Activated CD4-positive, CD25-positive, alpha-beta regulatory T cell treated with anti-CD3 and anti-CD28 coated beads, Interleukin-2, amount 50 U/mL, for 16 hours (primary cell): ENCODE data around the gene TOM1L2.
A peak's percentile ranks its signal among the peaks of the same experiment; 100 is the strongest.
"Not testable (repeated sequence)": the region's sequence is repeated elsewhere in the genome, so short reads cannot be mapped to it uniquely, and the experiment has no call there.

Experiments used
- DNase-seq: peaks from one replicate; pipeline ENCODE4 v3.0.0-alpha.2; 2020; ENCODE audit warnings: low read depth, low spot score

TOM1L2 gene

DNA sequence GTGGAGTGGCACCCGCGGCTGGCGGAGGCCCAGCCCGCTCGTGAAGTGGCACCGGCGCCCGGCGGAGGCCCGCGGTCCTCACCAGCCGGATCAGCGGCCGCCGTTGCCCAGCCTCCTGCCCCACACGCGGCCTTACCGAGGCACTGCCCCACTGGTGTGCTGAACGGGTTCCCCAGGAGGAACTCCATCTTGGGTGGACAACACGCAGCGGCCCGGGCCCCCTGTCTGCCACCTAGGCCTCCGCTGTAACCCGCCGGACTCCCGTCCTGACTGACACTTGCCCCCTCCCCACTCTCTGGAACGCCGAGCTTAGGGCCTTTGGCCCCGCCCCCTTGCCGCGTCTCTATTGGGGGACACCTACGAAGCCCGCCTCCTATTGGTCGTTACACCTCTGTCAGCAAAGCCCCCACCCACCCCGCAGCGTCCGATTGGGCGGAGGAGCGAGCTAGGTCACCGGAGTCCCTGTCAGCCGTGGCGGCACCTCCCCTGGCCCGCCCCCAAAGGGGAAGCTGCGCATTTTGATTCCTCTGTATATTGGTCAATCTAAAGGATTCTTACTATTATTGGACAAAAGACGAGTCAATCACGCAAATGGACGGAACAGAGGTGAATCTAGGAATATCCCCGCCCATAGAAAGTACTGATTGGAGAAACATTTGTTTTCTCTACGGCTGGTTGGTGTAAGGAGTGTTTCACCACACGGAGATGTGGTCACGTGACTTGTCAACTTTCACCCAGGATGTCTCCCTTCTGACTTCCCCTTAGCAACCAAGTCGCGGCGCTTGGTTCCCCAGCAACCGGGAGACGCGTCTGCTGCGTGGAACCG, at the start of gene TOM1L2, which contains the start of gene DRC3:
TSS of gene TOM1L2 (minus strand) at position 275 of the 826 bp plus-strand sequence. CDS start at position 188, 87 bp downstream.
TSS of gene DRC3 (plus strand) at position 737 of the 826 bp plus-strand sequence. CDS start 4,737 bp downstream, outside the sequence.
- peak; percentile 100 for DNase-seq

DNA sequence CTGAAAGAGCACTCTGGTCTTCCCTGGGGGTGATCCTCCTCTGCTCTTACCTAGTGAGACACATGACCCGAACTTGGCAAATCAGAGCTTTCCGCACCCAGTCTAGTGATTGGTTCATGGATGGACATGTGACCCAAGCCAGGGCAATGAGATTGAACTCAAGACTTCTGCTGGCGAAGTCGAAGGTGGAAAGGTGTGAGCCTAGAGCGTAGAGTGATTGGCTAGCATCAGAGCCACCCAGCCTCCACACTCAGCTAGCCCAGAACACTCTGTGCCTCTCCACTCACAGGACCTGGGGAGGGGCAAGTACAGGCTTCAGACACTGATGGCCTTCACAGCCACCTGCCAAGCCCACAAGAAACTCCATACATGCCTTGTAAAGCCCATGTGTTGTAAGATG, 49.2 kb upstream of the TOM1L2 start:
- DNase-seq: no peak

DNA sequence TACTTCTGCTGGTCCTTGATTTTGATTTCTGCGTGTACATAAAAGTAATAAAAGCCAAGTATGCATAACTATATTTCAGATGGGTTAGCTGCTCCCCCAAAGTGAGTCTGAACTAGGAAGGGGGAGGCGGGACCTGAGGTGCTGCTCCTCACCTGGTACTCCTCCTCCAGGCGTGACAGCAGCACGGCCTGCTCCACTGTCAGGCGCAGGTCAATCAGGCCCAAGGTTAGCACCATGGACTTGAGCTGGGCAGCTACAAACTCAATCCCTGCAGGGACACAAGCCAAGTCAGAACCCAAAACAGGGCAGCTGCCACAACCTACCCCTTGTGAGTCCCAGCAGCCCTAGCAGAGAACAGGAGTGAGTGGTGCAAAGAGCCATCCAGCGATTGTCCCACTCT, 48.8 kb upstream of the TOM1L2 start:
- no peak for DNase-seq

DNA sequence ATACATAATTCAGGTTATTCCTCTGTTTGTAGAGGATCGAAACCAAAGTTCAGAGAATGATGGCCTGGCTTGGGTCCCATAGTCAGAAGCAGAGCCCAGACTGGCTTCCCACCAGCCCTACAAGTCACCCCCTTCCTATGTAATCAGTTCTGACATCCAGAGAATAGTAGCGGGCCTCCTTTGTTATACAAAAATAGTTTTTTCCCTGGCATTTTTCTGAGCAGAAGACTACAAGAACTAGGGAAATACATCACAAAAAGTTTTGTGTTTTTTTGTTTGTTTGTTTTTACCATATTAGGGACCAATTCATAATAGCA, 47.6 kb upstream of the TOM1L2 start:
- no peak for DNase-seq

DNA sequence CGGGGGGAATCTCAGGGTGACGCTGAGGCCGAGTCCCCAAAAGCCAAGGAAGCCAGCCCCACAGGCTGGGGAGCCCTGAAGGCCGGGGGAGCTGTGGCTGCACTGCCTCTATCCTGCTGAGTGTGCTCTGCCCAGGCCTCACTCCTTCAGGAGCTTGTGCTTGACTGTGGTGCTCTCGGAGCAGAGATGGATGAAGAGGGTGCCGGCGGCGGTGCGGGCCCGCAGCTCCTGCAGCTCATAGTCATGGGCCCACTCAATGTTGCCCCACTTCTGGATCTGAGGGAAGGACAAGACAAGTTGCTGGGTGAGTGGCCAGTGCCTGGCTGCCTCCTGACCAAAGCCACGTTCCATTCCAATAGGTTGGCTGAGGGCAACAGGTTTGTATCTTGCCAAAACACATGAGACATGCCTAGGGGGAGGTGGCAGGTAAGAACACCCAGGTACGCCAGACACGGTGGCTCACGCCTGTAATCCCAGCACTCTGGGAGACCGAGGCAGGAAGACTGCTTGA, 46.3 kb upstream of the TOM1L2 start:
- no peak for DNase-seq

DNA sequence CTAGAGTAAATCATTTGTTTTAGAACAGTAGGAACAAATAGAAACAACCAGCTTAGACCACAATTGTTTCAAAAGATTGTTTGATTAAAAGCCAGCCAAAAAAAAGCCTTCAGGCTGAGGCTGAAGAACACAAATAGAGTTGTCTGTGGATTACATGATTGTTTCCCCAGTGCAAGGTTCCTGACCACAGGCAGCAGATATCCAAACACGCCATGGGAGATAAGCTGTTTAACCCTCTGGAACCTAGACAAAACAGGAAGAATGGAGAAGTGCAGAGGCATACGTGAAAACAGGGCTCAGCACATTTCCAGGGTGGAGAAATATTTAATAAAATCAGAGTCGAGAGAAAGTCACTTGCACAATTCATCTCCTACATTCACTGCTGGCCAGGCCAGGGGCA, 45.8 kb upstream of the TOM1L2 start:
- DNase-seq: no peak

DNA sequence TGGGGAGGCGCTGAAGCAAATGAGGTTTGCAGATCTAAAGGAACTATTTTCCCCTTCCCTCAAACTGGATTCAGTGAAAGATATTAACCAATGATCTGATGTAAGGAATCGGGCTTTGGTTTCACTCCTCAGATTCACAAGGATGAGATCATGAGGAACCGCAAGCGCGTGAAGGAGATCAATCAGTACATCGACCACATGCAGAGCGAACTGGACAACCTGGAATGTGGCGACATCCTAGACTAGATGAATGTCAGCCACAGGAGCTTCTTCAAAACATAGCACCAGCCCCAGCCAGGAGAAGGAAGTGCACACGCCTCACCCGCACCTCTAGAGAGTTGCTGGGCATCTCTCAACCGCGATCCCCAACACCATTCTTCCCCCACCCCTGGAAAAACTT, 44.2 kb upstream of the TOM1L2 start:
- no peak for DNase-seq

DNA sequence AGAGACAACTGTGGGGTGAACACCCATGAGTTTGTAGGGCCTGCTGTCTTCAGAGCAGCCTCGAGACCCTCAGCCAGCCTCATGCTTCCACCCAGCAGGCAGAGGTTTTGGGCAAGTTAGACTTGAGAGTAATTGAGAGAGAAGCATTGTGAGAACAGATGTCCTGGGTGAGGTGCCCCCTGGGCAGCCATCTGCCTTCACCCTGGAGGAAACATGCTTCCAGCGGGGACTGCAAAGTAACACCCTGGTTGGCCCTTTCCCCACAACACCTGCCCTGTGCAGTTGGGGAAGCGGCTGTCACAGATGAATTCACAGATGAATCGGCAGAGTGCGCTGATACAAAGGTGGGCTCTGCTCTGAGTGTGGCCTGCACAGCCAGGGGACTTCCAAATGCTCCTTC, 43.4 kb upstream of the TOM1L2 start:
- DNase-seq: no peak

DNA sequence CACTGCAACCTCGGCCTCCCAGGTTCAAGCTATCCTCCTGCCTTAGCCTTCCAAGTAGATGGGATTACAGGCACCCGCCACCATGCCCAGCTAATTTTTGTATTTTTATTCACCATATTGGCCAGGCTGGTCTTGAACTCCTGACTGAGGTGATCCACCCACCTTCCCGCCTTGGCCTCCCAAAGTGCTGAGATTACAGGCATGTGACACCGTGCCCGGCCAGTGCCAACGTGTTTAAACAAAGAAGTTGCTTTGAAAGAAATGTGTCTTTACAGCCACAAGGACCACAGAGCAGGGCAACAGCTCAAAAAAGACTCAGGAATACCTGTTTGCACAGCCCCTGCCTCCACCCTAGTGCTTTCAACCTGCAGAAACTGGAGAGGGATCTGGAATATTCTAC, 41.8 kb upstream of the TOM1L2 start:
- no peak for DNase-seq

DNA sequence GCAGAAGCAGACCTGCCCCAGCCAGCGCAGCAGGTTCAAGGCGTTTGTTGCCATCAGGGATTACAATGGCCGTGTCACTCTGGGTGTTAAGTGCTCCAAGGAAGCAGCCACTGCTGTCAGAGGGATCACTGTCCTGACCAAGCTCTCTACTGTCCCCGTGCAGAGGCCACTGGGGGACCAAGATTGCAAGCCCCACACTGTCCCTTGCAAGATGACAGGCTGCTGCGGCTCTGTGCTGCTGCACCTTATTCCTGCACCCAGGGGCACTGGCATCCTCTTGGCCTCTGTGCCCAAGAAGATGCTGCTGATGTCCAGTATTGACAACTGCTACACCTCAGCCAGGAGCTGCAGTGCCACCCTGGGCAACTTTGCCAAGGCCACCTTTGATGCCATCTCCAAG, 39.1 kb upstream of the TOM1L2 start:
- DNase-seq: no peak

DNA sequence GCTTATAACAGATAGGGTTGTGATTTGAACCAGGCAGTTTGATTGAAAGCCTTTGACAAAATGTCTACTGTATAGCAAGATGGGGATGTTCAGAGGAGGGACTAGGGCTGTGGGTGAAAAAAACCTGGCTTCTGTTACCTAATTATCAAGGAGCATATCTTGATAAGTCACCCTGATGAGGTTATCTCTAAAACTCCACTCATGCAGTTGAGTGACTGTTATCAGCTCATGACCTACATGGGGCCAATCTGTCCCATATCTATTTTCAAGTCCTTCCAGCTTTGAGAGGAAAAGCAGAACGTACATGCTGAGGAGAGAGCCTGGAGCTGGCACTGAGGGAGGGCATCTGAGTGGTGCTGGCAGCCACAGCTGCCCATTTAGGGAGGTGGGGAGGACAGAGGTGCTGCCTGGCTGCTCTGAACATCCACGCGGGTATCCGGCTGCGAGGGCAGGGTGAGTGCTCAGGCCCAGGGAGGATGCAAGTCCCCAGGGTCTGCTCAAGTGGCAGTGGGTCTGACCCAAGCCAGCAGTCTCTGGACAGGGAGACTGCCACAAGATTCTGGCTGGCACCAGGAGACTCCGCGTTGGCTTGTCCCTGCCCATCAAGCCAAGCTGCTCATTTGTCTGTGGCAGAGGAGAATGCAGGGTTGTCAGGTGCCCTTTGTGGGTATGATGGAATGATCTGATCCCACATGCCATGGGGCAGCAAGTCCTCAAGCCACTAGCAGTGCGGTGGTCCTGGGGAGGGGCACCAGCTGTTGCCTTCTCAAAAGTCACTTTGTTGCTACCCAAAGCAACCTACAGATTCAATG, 37.6 kb upstream of the TOM1L2 start:
- no peak for DNase-seq

DNA sequence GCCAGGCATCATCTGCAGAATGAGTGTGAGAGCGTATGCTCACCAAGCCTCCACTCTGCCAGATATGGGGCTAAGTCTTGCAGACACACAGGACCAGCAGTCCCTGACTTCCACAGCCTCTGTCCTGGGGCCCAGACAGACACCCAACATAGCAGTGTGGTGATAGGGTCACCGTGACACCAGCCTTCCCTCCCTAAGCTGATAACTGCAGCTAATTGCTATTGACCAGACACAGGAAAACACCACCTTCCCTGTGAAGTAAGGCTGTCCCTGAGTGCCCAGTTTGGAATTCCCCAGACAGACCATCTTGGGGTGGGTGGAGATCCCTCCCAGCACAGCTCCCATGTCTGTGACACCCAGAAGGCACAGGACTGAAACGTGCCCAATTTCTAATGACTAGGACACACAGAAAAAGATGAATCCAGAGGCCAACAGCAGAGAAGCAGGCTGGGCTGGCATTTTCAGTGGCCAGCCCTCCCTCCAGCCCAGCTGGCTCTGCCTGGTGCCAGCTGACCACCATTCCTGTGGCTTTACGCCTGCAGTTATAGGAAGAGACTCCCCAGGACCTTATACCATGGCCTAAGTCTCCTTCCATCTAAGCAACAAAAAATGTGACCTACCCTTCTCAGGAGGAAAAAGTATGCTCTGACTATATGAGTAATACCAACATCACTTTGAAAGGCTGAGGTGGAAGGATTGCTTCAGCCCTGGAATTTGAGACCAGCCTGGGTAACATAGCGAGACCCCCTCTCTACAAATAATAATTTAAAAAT, 36.5 kb upstream of the TOM1L2 start:
- no peak for DNase-seq

DNA sequence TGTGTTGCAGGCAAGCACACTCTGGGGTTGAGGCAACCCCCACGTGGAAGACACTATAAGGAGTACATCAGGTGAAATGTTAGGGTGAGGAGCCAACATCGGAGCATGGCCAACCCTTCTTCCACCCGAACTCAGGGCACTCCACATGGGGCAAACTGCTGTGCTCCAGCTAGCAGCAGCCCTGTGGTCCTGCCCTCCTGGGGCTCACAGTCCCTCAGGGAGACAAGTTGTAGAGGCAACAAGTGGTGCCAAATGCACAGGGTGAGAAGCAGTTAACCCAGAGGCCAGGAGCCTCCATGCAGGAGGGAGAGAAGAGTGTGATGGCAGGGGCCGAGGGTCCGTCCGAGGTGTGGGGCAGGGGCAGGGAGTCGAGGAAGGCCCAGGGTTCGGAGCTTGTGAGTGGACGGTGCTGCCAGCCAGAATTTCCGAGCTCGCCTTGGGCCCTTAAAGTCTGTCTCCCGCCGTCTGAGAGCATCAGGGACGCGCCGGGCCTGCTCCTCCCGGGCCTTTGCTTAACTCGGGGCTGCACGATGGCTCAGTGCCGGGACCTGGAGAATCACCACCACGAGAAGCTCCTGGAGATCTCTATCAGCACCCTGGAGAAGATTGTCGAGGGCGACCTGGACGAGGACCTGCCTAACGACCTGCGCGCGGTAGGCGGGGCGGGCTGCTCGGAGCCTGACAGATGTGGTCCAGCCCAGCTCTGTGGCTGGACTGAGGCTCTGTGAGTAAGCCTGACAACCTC, 34.5 kb upstream of the TOM1L2 start:
- no peak for DNase-seq

DNA sequence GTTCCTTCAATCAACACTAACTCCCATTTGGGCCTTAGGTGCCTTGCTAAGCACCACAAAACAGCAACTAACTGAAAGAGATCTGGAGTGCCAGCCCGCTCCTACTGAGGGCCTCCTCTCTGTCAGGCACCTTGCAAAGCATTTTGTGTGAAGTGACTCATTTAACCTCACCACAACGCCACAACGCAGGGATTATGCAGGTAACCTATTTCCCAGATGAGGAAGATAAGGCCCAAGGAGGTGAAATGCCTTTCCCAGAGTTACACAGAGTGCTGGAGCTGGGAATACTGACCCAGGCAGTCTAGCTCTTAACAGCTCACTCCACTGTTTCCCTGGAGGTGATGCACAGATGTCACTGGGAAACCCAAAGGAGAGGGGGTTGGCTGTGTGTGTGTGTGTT, 33.3 kb upstream of the TOM1L2 start:
- DNase-seq: no peak

DNA sequence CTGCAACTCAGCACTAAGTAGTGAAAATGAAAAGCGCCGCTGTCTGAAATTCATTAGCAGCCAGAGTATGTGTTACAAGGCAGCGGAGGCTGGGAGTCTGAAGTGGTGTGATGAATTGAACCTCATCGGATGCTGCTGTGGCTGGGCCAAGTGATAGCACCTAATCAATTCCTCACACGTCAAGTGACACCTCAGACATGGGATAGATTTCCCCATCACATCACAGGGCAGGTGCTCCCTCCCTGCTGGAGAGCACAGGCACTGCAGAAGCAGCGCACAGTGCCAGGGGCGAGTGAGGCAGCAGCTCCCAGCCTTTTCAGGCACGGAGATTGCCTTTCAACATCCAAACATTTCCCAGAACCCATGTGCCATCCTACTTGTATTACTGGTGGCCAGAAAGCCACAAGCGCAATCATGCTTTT, 32.7 kb upstream of the TOM1L2 start:
- no peak for DNase-seq

DNA sequence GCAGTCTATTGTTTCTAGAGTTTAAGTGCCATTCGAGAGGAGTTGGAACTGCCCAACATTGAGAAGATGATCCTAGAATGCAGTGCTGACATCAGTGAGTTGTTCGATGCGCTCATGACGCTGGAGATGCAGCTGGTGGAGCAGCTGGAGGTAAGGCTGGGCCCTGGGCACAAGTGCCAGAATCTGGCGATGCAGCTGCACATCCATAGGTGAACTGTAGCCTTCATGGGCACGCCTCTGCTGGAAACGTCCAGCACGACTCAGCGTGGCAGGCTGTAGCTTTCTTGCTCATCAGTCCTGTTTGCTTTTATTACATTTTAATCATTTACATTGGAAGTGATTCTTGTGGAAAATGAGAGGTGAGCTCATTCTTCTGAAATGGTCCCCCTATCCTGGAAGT, 32.1 kb upstream of the TOM1L2 start:
- no peak for DNase-seq

DNA sequence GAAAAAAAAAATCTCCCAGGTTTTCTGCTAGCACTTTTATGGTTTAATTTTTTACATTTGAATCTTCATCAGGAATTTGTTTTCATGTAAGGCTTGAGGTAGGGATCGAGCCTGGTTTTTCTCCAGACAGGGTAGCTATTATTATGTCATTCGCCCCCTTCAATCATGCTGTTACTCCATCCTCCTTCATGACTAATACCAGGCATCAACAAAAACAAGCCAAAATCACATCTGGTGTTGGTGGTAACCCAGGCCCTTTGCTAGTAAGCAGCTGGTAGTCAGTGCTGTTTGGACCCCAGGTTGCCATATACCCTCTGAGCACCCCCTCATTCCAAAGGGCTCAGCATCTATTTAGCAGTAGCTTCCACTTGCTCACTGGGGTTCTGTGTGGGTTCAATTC, 30.0 kb upstream of the TOM1L2 start:
- DNase-seq: no peak

DNA sequence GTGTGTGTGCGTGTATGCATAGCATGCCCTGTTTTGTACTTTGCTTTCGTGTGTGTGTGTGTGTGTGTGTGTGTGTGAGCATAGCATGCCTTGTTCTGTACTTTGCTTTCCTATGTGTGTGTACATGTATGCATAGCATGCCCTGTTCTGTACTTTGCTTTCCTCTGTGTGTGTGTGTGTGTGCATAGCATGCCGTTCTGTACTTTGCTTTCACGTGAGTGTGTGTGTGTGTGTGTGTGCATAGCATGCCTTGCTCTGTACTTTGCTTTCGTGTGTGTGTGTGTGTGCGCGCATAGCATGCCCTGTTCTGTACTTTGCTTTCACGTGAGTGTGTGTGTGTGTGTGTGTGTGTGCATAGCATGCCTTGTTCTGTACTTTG, 27.8 kb upstream of the TOM1L2 start:
- DNase-seq: no peak

DNA sequence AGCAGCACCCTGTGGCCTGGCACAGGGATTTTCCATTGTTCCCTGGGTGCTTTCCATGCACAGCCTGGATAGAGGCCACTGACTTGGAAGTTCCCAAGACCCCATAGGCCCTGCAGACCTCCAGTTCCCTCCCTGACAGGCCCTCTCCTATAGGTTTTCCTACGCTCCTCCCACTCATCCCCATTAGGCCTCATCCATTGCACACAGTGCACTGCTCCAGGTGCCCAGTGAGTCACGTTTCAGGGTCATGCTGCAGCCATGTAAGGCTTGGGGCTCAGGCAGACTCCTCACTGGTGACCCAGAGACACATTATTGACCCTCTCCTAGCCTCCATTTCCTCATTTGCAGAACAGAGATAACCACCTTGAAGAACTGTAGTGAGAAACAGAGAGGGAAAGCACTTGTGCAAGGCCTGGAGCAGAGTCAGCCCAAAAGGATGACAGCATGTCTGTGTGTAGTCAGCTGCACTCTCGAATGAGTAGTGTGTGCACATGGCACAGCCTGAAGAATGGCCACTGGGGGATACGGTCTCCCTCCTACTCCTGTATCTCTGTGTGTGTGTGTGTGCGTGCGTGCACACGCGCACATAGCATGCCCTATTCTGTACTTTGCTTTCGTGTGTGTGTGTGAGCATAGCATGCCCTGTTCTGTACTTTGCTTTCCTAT, 27.3 kb upstream of the TOM1L2 start:
- no peak for DNase-seq

DNA sequence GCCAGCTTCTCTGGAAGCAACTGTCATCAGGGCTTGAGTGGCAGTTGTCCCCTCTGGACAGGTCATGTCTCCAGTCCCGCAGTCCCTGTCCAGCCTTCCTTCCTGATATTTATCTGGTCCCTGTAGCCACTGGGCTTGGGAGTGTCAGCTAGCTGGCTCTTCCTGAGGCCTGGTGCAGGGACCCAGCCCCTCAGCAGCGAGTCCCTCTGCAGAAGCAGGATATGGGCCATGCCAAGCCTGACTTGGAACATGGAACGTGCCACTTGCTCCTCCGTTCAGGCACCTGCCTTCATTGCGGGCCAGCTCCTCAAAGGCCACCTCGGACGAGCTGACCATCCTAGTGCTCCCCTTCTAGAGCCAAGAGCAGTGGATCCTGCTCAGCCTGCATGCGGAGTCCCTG, 26.7 kb upstream of the TOM1L2 start:
- DNase-seq: no peak

DNA sequence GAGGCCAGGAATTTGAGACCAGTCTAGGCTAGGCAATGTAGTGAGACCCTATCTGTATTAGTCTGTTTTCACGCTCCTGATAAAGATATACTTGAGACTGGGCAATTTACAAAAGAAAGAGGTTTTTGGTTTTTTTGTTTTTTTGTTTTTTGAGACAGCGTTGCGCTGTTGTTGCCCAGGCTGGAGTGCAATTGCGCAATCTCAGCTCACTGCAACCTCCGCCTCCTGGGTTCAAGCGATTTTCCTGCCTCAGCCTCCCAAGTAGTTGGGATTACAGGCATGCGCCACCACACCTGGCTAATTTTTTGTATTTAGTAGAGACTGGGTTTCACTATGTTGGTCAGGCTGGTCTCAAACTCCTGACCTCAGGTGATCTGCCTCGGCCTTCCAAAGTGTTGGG, 23.7 kb upstream of the TOM1L2 start:
- DNase-seq: not testable (repeated sequence)
